ENCODE results near the gene AKNAD1.

DNA sequence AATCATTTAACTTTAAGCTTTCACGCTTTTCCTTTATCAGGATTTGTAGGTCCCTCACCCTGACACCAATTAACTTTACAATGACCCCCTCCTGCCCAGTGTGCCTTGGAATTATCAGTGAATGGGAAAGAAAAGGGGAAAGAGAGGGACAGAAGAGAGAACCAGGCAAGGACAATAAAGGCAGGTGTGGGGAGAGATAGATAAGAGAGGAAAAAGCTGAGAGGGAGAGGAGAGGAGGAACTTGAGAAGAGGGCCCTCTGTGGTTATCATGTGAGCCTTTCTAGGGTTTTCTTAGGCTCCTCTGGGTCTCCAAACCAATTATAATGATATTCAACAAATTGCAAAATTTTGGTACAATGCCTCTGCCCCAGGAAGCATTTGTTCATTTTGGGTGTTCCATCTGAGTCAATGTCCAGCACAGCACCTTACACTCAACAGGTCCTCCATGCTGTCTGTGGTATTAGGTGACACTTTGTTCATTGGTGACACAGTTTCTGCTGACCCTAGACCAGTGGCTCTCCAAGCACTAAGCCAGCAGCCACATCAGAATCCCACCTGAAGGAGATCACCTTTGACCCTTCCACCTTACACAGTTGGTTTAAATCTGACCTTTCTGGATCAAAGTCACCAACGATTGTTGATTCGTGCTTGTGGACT, 14.2 kb downstream of the AKNAD1 start:
- TF ChIP-seq, protein P1, sequence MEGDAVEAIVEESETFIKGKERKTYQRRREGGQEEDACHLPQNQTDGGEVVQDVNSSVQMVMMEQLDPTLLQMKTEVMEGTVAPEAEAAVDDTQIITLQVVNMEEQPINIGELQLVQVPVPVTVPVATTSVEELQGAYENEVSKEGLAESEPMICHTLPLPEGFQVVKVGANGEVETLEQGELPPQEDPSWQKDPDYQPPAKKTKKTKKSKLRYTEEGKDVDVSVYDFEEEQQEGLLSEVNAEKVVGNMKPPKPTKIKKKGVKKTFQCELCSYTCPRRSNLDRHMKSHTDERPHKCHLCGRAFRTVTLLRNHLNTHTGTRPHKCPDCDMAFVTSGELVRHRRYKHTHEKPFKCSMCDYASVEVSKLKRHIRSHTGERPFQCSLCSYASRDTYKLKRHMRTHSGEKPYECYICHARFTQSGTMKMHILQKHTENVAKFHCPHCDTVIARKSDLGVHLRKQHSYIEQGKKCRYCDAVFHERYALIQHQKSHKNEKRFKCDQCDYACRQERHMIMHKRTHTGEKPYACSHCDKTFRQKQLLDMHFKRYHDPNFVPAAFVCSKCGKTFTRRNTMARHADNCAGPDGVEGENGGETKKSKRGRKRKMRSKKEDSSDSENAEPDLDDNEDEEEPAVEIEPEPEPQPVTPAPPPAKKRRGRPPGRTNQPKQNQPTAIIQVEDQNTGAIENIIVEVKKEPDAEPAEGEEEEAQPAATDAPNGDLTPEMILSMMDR (conservative IDR thresholded peaks at IDR 0.05; ENCODE audit: low read length), result no peak
- TF ChIP-seq EZH2phosphoT487 (IDR thresholded peaks at IDR 0.05; ENCODE audit: borderline replicate concordance, low read depth, low read length), result no peak
